ENCODE results near the gene PTPRK.

DNA sequence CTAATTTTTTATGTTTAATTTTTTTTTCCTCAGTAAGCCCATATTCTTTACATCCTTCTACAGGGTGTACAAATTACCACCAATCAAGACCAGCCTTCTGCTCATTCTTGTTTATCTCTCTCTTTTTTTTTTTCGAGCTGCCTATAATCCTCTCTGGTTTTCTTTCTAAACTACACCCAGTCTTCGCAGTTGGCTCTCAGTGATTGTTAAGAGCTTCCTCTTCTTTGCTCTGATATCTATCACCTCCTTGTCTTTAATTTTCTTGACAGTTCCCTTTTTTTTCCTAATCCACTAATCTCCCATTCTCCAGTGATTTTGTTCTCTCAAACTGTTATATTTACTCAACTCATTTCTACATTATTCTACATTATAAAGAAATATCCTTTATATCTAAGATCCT, 38.5 kb upstream of the PTPRK start:
- TF ChIP-seq, protein P1, sequence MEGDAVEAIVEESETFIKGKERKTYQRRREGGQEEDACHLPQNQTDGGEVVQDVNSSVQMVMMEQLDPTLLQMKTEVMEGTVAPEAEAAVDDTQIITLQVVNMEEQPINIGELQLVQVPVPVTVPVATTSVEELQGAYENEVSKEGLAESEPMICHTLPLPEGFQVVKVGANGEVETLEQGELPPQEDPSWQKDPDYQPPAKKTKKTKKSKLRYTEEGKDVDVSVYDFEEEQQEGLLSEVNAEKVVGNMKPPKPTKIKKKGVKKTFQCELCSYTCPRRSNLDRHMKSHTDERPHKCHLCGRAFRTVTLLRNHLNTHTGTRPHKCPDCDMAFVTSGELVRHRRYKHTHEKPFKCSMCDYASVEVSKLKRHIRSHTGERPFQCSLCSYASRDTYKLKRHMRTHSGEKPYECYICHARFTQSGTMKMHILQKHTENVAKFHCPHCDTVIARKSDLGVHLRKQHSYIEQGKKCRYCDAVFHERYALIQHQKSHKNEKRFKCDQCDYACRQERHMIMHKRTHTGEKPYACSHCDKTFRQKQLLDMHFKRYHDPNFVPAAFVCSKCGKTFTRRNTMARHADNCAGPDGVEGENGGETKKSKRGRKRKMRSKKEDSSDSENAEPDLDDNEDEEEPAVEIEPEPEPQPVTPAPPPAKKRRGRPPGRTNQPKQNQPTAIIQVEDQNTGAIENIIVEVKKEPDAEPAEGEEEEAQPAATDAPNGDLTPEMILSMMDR (IDR thresholded peaks at IDR 0.05), result no peak
- no peak for TF ChIP-seq ZFX (IDR thresholded peaks at IDR 0.05; ENCODE audit: borderline replicate concordance)

Data from 22Rv1 (cell line).